HEK293 (cell line): Measurements from ENCODE around the gene SLC43A1.

Experiments
- CTCF ChIP-seq: fragments of 450-650 bp; formaldehyde crosslinking; IDR thresholded peaks from 2 replicates; pipeline ENCODE4 v1.5.1; 2016; ENCODE audit warnings: missing biosample characterization, missing genetic modification characterization
- HIC1 ChIP-seq: fragments of 450-650 bp; formaldehyde crosslinking; IDR thresholded peaks from 2 replicates; pipeline ENCODE4 v1.5.1; 2016; ENCODE audit warnings: missing biosample characterization, missing genetic modification characterization
- PRDM10 ChIP-seq: fragments of 450-650 bp; formaldehyde crosslinking; IDR thresholded peaks from 2 replicates; pipeline ENCODE4 v1.5.1; 2016; ENCODE audit warnings: missing biosample characterization, missing genetic modification characterization
- PRDM4 ChIP-seq: fragments of 450-650 bp; formaldehyde crosslinking; IDR thresholded peaks from 2 replicates; pipeline ENCODE4 v1.5.1; 2017; ENCODE audit warnings: missing biosample characterization, missing genetic modification characterization
- ZEB2 ChIP-seq: fragments of 450-650 bp; formaldehyde crosslinking; IDR thresholded peaks from 2 replicates; pipeline ENCODE4 v1.5.1; 2016; ENCODE audit warnings: missing biosample characterization, missing genetic modification characterization
- ZNF121 ChIP-seq: fragments of 450-650 bp; formaldehyde crosslinking; IDR thresholded peaks from 2 replicates; pipeline ENCODE4 v1.5.1; 2016; ENCODE audit warnings: missing biosample characterization, missing genetic modification characterization
- ZNF146 ChIP-seq: fragments of 450-650 bp; formaldehyde crosslinking; IDR thresholded peaks from 2 replicates; pipeline ENCODE4 v1.5.1; 2016; ENCODE audit warnings: missing biosample characterization, missing genetic modification characterization
- ZNF18 ChIP-seq: fragments of 450-650 bp; formaldehyde crosslinking; IDR thresholded peaks from 2 replicates; pipeline ENCODE4 v1.5.1; 2016; ENCODE audit warnings: missing biosample characterization, missing genetic modification characterization
- ZNF24 ChIP-seq: fragments of 450-650 bp; formaldehyde crosslinking; IDR thresholded peaks from 2 replicates; pipeline ENCODE4 v1.5.1; 2016; ENCODE audit warnings: missing biosample characterization, missing genetic modification characterization
- ZNF266 ChIP-seq: fragments of 450-650 bp; formaldehyde crosslinking; IDR thresholded peaks from 2 replicates; pipeline ENCODE4 v1.5.1; 2016; ENCODE audit warnings: missing biosample characterization, missing genetic modification characterization, low read depth
- ZNF280C ChIP-seq: fragments of 450-650 bp; formaldehyde crosslinking; IDR thresholded peaks from 2 replicates; pipeline ENCODE4 v1.5.1; 2016; ENCODE audit warnings: missing biosample characterization, missing genetic modification characterization
- ZNF354C ChIP-seq: fragments of 450-650 bp; formaldehyde crosslinking; IDR thresholded peaks from 2 replicates; pipeline ENCODE4 v1.5.1; 2016; ENCODE audit warnings: missing biosample characterization, missing genetic modification characterization, low read depth, borderline replicate concordance
- ZNF416 ChIP-seq: fragments of 450-650 bp; formaldehyde crosslinking; IDR thresholded peaks from 2 replicates; pipeline ENCODE4 v1.5.1; 2016; ENCODE audit warnings: missing biosample characterization, missing genetic modification characterization
- ZNF473 ChIP-seq: fragments of 450-650 bp; formaldehyde crosslinking; IDR thresholded peaks from 2 replicates; pipeline ENCODE4 v1.5.1; 2017; ENCODE audit warnings: missing biosample characterization, missing genetic modification characterization
- ZNF596 ChIP-seq: fragments of 450-650 bp; IDR thresholded peaks from 2 replicates; pipeline ENCODE4 v1.5.0; 2018; ENCODE audit warnings: missing biosample characterization, mild to moderate bottlenecking, missing genetic modification characterization, moderate library complexity
- ZNF629 ChIP-seq: fragments of 450-650 bp; formaldehyde crosslinking; IDR thresholded peaks from 2 replicates; pipeline ENCODE4 v1.5.1; 2017; ENCODE audit warnings: missing biosample characterization, missing genetic modification characterization
- ZNF660 ChIP-seq: fragments of 450-650 bp; IDR thresholded peaks from 2 replicates; pipeline ENCODE4 v1.5.1; 2018; ENCODE audit warnings: missing biosample characterization, mild to moderate bottlenecking, missing genetic modification characterization
- ZNF747 ChIP-seq: fragments of 450-650 bp; formaldehyde crosslinking; IDR thresholded peaks from 2 replicates; pipeline ENCODE4 v1.5.1; 2016; ENCODE audit warnings: missing biosample characterization, missing genetic modification characterization
- ZNF76 ChIP-seq: fragments of 450-650 bp; formaldehyde crosslinking; IDR thresholded peaks from 2 replicates; pipeline ENCODE4; 2016; ENCODE audit warnings: low read depth, missing biosample characterization, missing genetic modification characterization, borderline replicate concordance
- ZNF777 ChIP-seq: fragments of 450-650 bp; formaldehyde crosslinking; IDR thresholded peaks from 2 replicates; pipeline ENCODE4 v1.5.1; 2017; ENCODE audit warnings: missing biosample characterization, missing genetic modification characterization, borderline replicate concordance
- ZSCAN4 ChIP-seq: fragments of 450-650 bp; formaldehyde crosslinking; IDR thresholded peaks from 2 replicates; pipeline ENCODE4 v1.5.1; 2017; ENCODE audit warnings: missing biosample characterization, missing genetic modification characterization

SLC43A1 gene

GRCh38 chr11:57530596-57531507 lies 15.3 kb upstream of the SLC43A1 start, which contains the start of gene TIMM10 (continued):
- TF ChIP-seq PRDM10 (tag by site-specific recombination) = 0 out of 2 replicates have a peak, but pooled peaks have one; percentile 17
- TF ChIP-seq ZNF747 (tag by site-specific recombination) = no peak
- no peak for TF ChIP-seq ZNF473 (tag by site-specific recombination)
- no peak for TF ChIP-seq PRDM4 (tag by site-specific recombination)
- no peak for TF ChIP-seq CTCF
- peak; percentile 43; the same call in 1 of the 2 replicates for TF ChIP-seq ZNF24 (tag by site-specific recombination)
- TF ChIP-seq HIC1 (tag by site-specific recombination) = no peak
- TF ChIP-seq ZNF660 = peak; percentile 78; the same call in 1 of the 2 replicates
- no peak for TF ChIP-seq ZNF354C (tag by site-specific recombination)
- no peak for TF ChIP-seq ZNF596
- TF ChIP-seq ZNF416 (tag by site-specific recombination) = no peak
- TF ChIP-seq ZNF76 (tag by site-specific recombination) = peak; percentile 58; the same call in 1 of the 2 replicates
- TF ChIP-seq ZNF266 = no peak
- TF ChIP-seq ZNF777 (tag by site-specific recombination) = no peak
- no peak for TF ChIP-seq ZNF18 (tag by site-specific recombination)
- TF ChIP-seq ZNF629 (tag by site-specific recombination) = peak; percentile 67
- TF ChIP-seq ZNF121 (tag by site-specific recombination) = no peak
- TF ChIP-seq ZSCAN4 (tag by site-specific recombination) = no peak
- no peak for TF ChIP-seq ZNF280C (tag by site-specific recombination)
- TF ChIP-seq ZNF146 = no peak
- peak; percentile 78 for TF ChIP-seq ZEB2 (tag by site-specific recombination)
